ENCODE data around the gene RAB7A. TPM values are rescaled to one million over a fixed set of nuclear protein-coding genes. Genes with fewer than 3 reads are reported as not detected.

Gene RAB7A
- total RNA-seq, 1 donor from 2014 or later, result 319 TPM

GRCh38 chr3:128801779-128802380, 75.9 kb downstream of the RAB7A start:
- DNase-seq (ENCODE audit: low read depth), result no peak
- H3K4me2 ChIP-seq (ENCODE audit: low read length), result no peak overlapping the region
- H4K20me1 ChIP-seq (ENCODE audit: insufficient read depth, low read length), result peaks cover 50% of the 10 kb centered on the region
- H2AFZ ChIP-seq (ENCODE audit: low read depth, low read length), result no peak overlapping the region
- H3K4me3 Mint-ChIP-seq (ENCODE audit: unreplicated experiment), result no peak overlapping the region
- H3K4me1 Mint-ChIP-seq (ENCODE audit: low read depth, unreplicated experiment), result peaks cover 47% of the 10 kb centered on the region
- FAIRE-seq, result no peak
- H3K4me3 ChIP-seq (ENCODE audit: insufficient read depth, low read depth, low read length), result no peak overlapping the region
- no peaks in the 10 kb centered on the region for H3K9me3 ChIP-seq (ENCODE audit: insufficient read depth, low read depth, low read length)
- no peaks in the 10 kb centered on the region for H3K9me3 Mint-ChIP-seq (ENCODE audit: unreplicated experiment)
- H3K4me1 ChIP-seq (ENCODE audit: insufficient read depth, low read length), result peaks cover 16% of the 10 kb centered on the region
- no peak overlapping the region for H3K27ac ChIP-seq (ENCODE audit: low read depth, low read length)
- no peak overlapping the region for H3K9ac ChIP-seq (ENCODE audit: low read length)
- no peaks in the 10 kb centered on the region for H3K27me3 ChIP-seq (ENCODE audit: insufficient read depth, low read length)
- H3K79me2 ChIP-seq (ENCODE audit: insufficient read depth, low read length), result peaks cover 45% of the 10 kb centered on the region
- no peak overlapping the region for H3K27ac Mint-ChIP-seq (ENCODE audit: unreplicated experiment)
- H3K27me3 Mint-ChIP-seq (ENCODE audit: low read depth, unreplicated experiment), result no peaks in the 10 kb centered on the region
- H3K36me3 ChIP-seq (ENCODE audit: insufficient read depth, low read length), result peaks cover 45% of the 10 kb centered on the region
- H3K36me3 Mint-ChIP-seq (ENCODE audit: low read depth, unreplicated experiment), result peaks cover 15% of the 10 kb centered on the region
- TF ChIP-seq EZH2 (IDR thresholded peaks at IDR 0.05; ENCODE audit: insufficient read depth, low read length), result no peak
- no peak for TF ChIP-seq CTCF (IDR thresholded peaks at IDR 0.05; ENCODE audit: insufficient read depth, low read depth, low read length)

- Histone ChIP-seq H3K27ac (ENCODE audit: low read depth, low read length) (no peak overlapping the region), H2AFZ (ENCODE audit: low read depth, low read length) (no peak overlapping the region), H3K79me2 (ENCODE audit: insufficient read depth, low read length) (peaks cover 33% of the 10 kb centered on the region), H3K4me3 (ENCODE audit: insufficient read depth, low read depth, low read length) (no peak overlapping the region), H3K9ac (ENCODE audit: low read length) (no peak overlapping the region), H3K9me3 (ENCODE audit: insufficient read depth, low read depth, low read length) (no peaks in the 10 kb centered on the region), H3K27me3 (ENCODE audit: insufficient read depth, low read length) (no peaks in the 10 kb centered on the region), H4K20me1 (ENCODE audit: insufficient read depth, low read length) (peaks cover 52% of the 10 kb centered on the region), H3K36me3 (ENCODE audit: insufficient read depth, low read length) (peaks cover 36% of the 10 kb centered on the region), H3K4me1 (ENCODE audit: insufficient read depth, low read length) (peaks cover 16% of the 10 kb centered on the region), H3K4me2 (ENCODE audit: low read length) (no peak overlapping the region)
- peaks cover 14% of the 10 kb centered on the region for H3K36me3 Mint-ChIP-seq (ENCODE audit: low read depth, unreplicated experiment)
- no peak overlapping the region for H3K27ac Mint-ChIP-seq (ENCODE audit: unreplicated experiment)
- no peak for TF ChIP-seq EZH2 (IDR thresholded peaks at IDR 0.05; ENCODE audit: insufficient read depth, low read length)
- TF ChIP-seq CTCF (IDR thresholded peaks at IDR 0.05; ENCODE audit: insufficient read depth, low read depth, low read length), result no peak
- no peak for DNase-seq (ENCODE audit: low read depth)
- no peak for FAIRE-seq
- H3K27me3 Mint-ChIP-seq (ENCODE audit: low read depth, unreplicated experiment), result no peaks in the 10 kb centered on the region
- peaks cover 49% of the 10 kb centered on the region for H3K4me1 Mint-ChIP-seq (ENCODE audit: low read depth, unreplicated experiment)
- no peak overlapping the region for H3K4me3 Mint-ChIP-seq (ENCODE audit: unreplicated experiment)
- H3K9me3 Mint-ChIP-seq (ENCODE audit: unreplicated experiment), result no peaks in the 10 kb centered on the region
Observed at GRCh38 chr3:128803307-128803706, 77.3 kb downstream of the RAB7A start.

Data from astrocyte (in vitro differentiated cells and primary cell).